Skeletal muscle tissue (tissue), 4 donors: Measurements from ENCODE around the gene SLC46A2. TPM values are rescaled to one million over a fixed set of nuclear protein-coding genes. Genes with fewer than 3 reads are reported as not detected.
A peak's percentile ranks its signal among the peaks of the same experiment; 100 is the strongest.

Source experiments
- H3K27ac ChIP-seq: one replicate; pipeline ENCODE4 v1.7.0; 2013; ENCODE audit warnings: mild to moderate bottlenecking, low read depth, low read length, inconsistent platforms
- H3K27me3 ChIP-seq, 3 donors: one replicate each; pipeline ENCODE4 v1.7.0; 2013; ENCODE audit warnings: low read length in 3 of 3; ENCODE audit not compliant: control insufficient read depth in 3 of 3, insufficient read depth in 3 of 3
- H3K36me3 ChIP-seq, 3 donors: one replicate each; pipeline ENCODE4 v1.7.0; 2013; ENCODE audit warnings: low read length in 3 of 3; ENCODE audit not compliant: control insufficient read depth in 3 of 3, insufficient read depth in 3 of 3
- H3K4me1 ChIP-seq, 3 donors: one replicate each; pipeline ENCODE4 v1.7.0; 2013; ENCODE audit warnings: low read length in 3 of 3, mild to moderate bottlenecking in 3 of 3; ENCODE audit not compliant: control insufficient read depth in 3 of 3, insufficient read depth in 3 of 3
- H3K4me3 ChIP-seq, 3 donors: one replicate each; pipeline ENCODE4 v1.7.0; 2013; ENCODE audit warnings: low read length in 3 of 3
- H3K9ac ChIP-seq, 3 donors: one replicate each; pipeline ENCODE4 v1.7.0; 2013; ENCODE audit warnings: low read length in 3 of 3, mild to moderate bottlenecking in 3 of 3, moderate library complexity in 2 of 3, low read depth in 1 of 3
- H3K9me3 ChIP-seq, 3 donors: one replicate each; pipeline ENCODE4 v1.7.0; 2013; ENCODE audit warnings: low read length in 3 of 3; ENCODE audit not compliant: control insufficient read depth in 3 of 3
- total RNA-seq: library from RNA; depleted of rRNA; stranded (reverse); fragments of >200 nt; gene quantifications from one replicate; pipeline ENCODE4 v1.2.3, GENCODE V29; 2014
- donor health status: Osteomylitis.

SLC46A2 gene
- total RNA-seq, 1 donor from 2014 or later = under 0.01 TPM

DNA sequence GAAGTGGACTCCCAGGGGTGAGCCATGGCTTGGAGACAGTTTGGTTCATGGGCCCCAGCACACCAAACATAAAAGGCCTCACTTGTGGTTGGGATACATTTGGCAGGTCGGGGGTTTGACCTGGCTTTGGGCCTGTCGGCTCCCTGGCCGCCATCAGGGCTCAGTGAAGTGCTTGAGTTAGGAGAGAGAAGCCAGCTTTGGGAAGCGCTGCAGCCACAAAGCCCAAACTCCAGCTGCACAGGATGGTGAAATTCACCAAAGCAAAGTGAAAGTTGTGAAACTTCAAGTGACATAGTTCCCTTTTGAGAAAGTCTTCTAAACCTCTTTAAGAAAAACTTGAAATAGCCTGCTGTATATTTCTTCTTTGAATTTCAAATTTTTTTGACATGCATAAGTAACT lies 27.5 kb downstream of the SLC46A2 start:
- Histone ChIP-seq H3K4me3 (no peak overlapping the region), H3K27me3 (no peaks in the 10 kb centered on the region), H3K9ac (no peak overlapping the region), H3K4me1 (peaks cover 0 to 11% (median 0%) of the 10 kb centered on the region in 3 donors), H3K36me3 (peaks cover 3 to 4% (median 4%) of the 10 kb centered on the region in 3 donors), H3K9me3 (no peaks in the 10 kb centered on the region), H3K27ac (peak overlapping the region; percentile 60)

DNA sequence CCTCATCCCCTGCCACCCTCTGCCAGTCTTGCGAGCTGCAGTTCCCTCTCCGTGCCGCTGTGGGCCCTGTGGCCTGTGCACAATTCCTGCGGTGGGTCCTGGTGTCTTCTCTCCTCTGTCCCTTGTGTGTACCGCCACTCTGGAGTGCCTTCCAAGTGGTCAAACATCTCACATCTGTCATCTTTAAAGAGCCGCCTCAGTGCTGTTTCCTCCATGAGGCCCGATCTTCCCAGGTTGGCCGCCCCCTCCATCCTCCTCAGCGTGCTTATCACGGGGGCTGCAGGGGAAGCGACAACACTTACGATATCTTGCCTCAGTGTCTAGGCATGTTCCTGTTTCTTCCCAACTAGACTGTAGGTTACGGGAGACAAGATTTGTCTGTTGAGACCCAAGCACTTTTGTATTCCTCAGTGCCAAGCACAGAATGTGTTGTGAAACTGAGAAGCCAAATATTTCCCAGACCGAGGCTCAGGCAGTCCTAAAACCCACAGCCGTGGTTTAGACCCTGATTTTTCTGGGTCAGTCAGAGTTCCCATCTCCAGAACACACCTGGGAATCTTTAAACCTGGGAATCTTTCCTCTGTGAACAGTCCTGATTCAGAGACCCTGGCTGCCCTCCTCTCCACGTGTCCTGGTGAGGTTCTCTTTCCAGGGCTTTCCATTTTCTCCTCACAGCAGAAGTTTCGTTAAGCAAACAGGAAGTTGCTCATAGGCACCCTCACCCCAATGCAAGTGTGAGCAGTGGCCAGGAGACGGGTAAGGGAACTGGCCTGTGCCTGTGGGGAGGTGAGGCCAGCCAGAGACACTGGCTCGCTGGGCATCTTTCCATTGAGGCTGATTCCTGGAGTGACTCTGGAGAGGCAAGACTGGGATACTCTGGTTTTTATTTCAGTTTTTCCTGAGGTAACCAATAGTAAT lies 28.8 kb downstream of the SLC46A2 start:
- Histone ChIP-seq H3K9me3 (no peaks in the 10 kb centered on the region), H3K4me3 (no peak overlapping the region), H3K27me3 (no peaks in the 10 kb centered on the region), H3K4me1 (peaks cover 0 to 6% (median 0%) of the 10 kb centered on the region in 3 donors), H3K36me3 (peaks cover 3 to 4% (median 4%) of the 10 kb centered on the region in 3 donors), H3K9ac (no peak overlapping the region), H3K27ac (peak overlapping the region; percentile 32)

DNA sequence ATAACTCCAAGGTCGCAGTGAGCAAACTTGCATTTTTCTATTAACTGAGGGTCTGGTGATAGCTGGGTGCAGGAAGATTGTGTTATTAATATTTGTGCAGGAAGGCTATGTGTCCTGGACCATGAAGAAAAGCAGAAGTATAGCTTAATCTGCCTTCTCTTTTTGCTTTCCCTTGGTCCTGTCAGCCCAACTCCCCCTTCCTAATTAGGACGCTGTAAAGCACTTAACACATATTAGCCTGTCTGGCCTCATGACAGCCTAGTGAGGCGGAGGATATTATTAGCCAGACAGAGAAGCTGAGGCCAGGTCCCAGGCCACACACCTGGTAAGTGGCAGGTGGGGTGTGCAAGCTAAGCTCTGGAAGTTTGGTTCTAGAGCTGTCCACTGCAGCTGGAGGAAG lies 29.5 kb downstream of the SLC46A2 start:
- Histone ChIP-seq H3K9me3 (no peaks in the 10 kb centered on the region), H3K27ac (peak overlapping the region; percentile 32), H3K4me1 (peaks cover 0 to 6% (median 0%) of the 10 kb centered on the region in 3 donors), H3K4me3 (no peak overlapping the region), H3K27me3 (no peaks in the 10 kb centered on the region), H3K36me3 (peaks cover 0 to 4% (median 4%) of the 10 kb centered on the region in 3 donors), H3K9ac (no peak overlapping the region)

DNA sequence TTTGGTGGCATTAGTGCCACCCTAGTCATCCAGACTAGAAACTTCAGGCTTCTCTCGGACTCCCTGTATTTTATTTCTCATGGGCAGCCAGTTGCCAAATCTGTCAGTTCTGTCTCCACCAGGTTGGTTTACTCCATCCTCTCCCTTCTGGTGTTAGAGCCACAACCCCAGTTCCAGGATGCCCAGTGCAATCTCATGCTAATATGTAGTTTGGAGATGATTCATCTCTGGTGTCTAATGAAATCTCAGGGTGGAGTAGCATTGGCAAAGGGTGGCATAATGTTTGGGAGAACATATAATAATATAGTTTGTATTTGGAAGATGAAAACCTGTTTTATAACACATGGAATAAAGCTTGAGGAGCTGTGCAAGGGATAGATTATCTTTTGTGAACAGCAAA lies 30.2 kb downstream of the SLC46A2 start:
- Histone ChIP-seq H3K27me3 (no peaks in the 10 kb centered on the region), H3K27ac (no peak overlapping the region), H3K4me1 (peaks cover 0 to 6% (median 0%) of the 10 kb centered on the region in 3 donors), H3K9me3 (no peaks in the 10 kb centered on the region), H3K36me3 (peaks cover 0 to 2% (median 0%) of the 10 kb centered on the region in 3 donors), H3K4me3 (no peak overlapping the region), H3K9ac (no peak overlapping the region)

DNA sequence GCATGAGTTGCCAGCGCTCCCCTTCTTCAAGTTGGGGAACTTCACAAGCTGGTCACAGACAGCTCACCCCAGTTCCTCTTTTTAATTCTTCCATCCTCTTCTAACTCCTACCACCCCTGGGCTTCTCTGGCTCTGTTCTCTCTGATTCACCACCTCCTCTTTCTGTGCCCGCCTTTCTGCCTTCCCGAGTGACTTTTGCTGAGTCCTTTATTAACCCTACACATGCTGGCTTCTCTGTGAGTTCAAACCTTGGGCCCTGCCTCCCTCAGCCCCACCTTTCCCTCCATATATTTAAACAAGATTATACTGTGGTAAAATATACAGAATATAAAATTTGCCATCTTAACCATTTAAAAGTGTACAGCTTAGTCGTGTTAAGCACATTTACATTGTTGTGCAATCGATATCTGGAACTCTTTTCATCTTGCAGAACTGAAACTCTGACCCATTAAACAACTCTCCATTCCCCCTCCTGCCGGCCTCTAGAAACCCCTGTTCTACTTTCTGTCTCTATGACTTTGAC lies 32.0 kb downstream of the SLC46A2 start:
- Histone ChIP-seq H3K4me1 (peaks cover 8 to 17% (median 12%) of the 10 kb centered on the region in 3 donors), H3K4me3 (no peak overlapping the region), H3K9ac (no peak overlapping the region), H3K9me3 (no peaks in the 10 kb centered on the region), H3K27me3 (no peaks in the 10 kb centered on the region), H3K27ac (peak overlapping the region; percentile 13), H3K36me3 (no peaks in the 10 kb centered on the region)

DNA sequence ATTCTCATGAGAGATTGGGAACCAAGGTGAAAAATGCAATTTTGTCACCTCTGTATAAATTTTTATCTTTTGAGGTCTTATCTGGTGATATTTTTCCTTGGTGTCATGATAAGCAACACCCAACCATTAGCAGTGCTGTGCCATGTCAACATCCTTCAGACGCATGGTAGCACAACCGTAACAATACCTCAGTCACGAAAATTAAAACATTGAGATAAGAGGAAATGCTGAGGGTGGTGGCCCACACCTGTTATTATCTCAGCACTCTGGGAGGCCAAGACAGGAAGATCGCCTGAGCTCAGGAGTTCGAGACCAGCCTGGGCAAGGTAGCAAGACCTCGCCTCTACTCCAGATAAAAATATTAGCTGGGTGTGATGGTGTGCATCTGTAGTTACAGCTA lies 32.7 kb downstream of the SLC46A2 start:
- Histone ChIP-seq H3K9ac (no peak overlapping the region), H3K4me3 (no peak overlapping the region), H3K27me3 (no peaks in the 10 kb centered on the region), H3K27ac (no peak overlapping the region), H3K4me1 (peaks cover 8 to 23% (median 17%) of the 10 kb centered on the region in 3 donors), H3K36me3 (no peaks in the 10 kb centered on the region), H3K9me3 (no peaks in the 10 kb centered on the region)

DNA sequence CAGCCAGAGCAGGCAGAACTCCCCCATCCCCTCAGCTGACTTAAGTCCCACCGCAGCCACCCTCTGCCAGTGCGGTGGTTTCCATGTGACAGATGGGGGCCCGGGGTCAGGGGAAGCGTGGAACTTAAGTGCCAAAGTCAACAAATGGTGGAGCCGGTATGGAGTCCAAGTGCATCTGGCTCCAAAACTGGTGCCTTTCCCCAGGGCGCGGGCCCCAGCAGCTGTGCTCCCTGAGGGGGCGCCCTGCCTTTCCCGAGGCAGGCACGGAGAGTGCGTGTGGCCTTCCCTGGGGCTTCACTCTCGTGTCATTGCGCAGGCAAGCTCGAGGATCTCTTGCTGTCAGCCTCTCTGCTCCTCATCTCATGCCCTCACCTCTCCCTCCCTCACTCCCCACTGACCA lies 33.8 kb downstream of the SLC46A2 start:
- H3K4me3 ChIP-seq = no peak overlapping the region
- no peaks in the 10 kb centered on the region for H3K36me3 ChIP-seq
- H3K27me3 ChIP-seq = no peaks in the 10 kb centered on the region
- H3K9me3 ChIP-seq = no peaks in the 10 kb centered on the region
- no peak overlapping the region for H3K9ac ChIP-seq
- no peak overlapping the region for H3K27ac ChIP-seq
- peaks cover 8 to 24% (median 24%) of the 10 kb centered on the region in 3 donors for H3K4me1 ChIP-seq

DNA sequence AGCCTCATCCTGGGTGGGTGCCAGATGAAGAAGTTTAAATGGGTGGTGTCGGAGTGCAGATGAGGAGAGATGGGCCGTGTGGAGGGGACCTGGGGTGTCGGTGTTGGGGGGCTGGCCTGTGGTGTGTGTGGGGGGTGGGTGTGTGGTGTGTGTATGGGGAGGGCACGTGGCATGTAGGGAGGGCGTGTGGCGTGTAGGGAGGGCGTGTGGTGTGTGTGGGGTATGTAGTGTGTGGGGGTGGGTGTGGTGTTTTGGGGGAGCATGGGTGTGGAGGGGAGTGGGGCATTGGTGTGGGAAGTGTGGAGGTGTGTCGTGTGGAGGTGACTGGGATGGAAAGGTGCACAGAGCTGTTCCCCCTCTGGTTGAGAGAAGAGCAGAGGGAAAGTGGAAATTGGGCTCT lies 34.5 kb downstream of the SLC46A2 start:
- no peak overlapping the region for H3K9ac ChIP-seq
- no peak overlapping the region for H3K4me3 ChIP-seq
- no peaks in the 10 kb centered on the region for H3K9me3 ChIP-seq
- no peaks in the 10 kb centered on the region for H3K27me3 ChIP-seq
- H3K36me3 ChIP-seq = peaks cover 0 to under 1% (median 0%) of the 10 kb centered on the region in 3 donors
- no peak overlapping the region for H3K27ac ChIP-seq
- peaks cover 8 to 24% (median 24%) of the 10 kb centered on the region in 3 donors for H3K4me1 ChIP-seq

DNA sequence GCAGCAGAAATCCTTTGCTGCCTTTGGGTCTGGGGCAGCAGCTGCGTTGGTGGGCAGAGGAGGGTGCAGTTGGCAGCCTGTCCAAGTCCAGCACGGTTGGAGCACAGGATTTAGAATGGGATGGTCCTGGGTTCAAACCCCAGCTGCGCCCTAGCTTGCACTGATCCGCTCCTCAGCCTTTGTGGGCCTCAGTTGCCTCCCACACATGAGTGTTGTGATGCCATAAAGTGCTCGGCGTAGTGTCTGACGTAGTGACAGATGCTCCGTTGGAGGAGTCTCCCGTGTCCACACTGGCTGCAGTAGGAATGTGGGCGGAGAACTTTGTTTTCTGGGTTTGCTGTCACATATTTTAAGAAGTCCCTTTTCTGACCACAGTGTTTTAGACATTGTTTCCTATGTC lies 36.0 kb downstream of the SLC46A2 start:
- H3K27me3 ChIP-seq = no peaks in the 10 kb centered on the region
- H3K27ac ChIP-seq = no peak overlapping the region
- no peaks in the 10 kb centered on the region for H3K9me3 ChIP-seq
- peak overlapping the region in 1 of 3 donors; percentile 69 for H3K9ac ChIP-seq
- H3K36me3 ChIP-seq = peaks cover 0 to 5% (median 0%) of the 10 kb centered on the region in 3 donors
- peaks cover 8 to 24% (median 24%) of the 10 kb centered on the region in 3 donors for H3K4me1 ChIP-seq
- no peak overlapping the region for H3K4me3 ChIP-seq
